HCT116 (cell line): Measurements from ENCODE around the gene SPRED3. TPM values are rescaled to one million over a fixed set of nuclear protein-coding genes. Genes with fewer than 3 reads are reported as not detected.

Experiments used
- ATAC-seq: fragments of 200-7000 bp; cut with Tn5 transposase; 2 replicates; pipeline ENCODE4 v1.9.1; 2020; ENCODE audit warnings: mild to moderate bottlenecking, moderate library complexity
- BruUV-seq: library from RNA; stranded (reverse); fragments of 400-500 nt; replicated peaks from 2 replicates; lab custom pipeline; 2021; lab: Mats Ljungman, UMichigan
- CTCF ChIA-PET: fragments of 300-600 bp; sonication (Branson Sonifier 250); formaldehyde crosslinking; loops from one replicate; lab custom pipeline; 2021; ENCODE audit warnings: antibody characterized with exemption; lab: Charles Lee
- POLR2A ChIA-PET: fragments of 300-600, 350-600 bp; sonication (Branson Sonifier 250); formaldehyde crosslinking; loops from one replicate; lab custom pipeline; 2021; ENCODE audit warnings: antibody characterized with exemption; lab: Charles Lee
- RAD21 ChIA-PET, 2 experiments: fragments of 300-600 bp; sonication (Branson Sonifier 250); formaldehyde crosslinking; loops; one replicate each; lab custom pipeline; 2023; ENCODE audit warnings: low total read pairs in 2 of 2; ENCODE audit not compliant: uncharacterized antibody in 2 of 2, unreplicated experiment in 2 of 2, low non-redundant PET in 1 of 2; lab: Charles Lee
- DNase-seq: peaks from one replicate; pipeline ENCODE4 v3.0.0-alpha.2; 2010; ENCODE audit warnings: low read depth, low spot score
- H2AFZ ChIP-seq: fragments of 200-600 bp; shearing (Covaris generic), sonication (generic); 2 replicates; pipeline ENCODE4 v1.6.1; 2017; ENCODE audit warnings: low read depth, mixed run types, mixed read lengths, antibody characterized with exemption, low read length; ENCODE audit not compliant: poor library complexity, severe bottlenecking
- H3K27ac ChIP-seq: 2 replicates; pipeline ENCODE4 v1.5.1; 2012; ENCODE audit warnings: low read depth, low read length
- H3K27me3 ChIP-seq: fragments of 200-600 bp; sonication (generic); 2 replicates; pipeline ENCODE4 v1.6.1; 2016; ENCODE audit warnings: mixed run types, low read length, mixed read lengths; ENCODE audit not compliant: insufficient read depth
- H3K36me3 ChIP-seq, 2 experiments: fragments of 200-500 bp in 1 of 2; fragments of 200-600 bp in 1 of 2; sonication (Bioruptor generic) in 1 of 2; sonication (generic) in 1 of 2; 2 replicates each; pipeline versions ENCODE4 v1.5.1 to v1.6.1; 2014 to 2016; ENCODE audit warnings: low read length in 2 of 2, inconsistent platforms in 1 of 2, mixed read lengths in 1 of 2, mixed run types in 1 of 2; ENCODE audit not compliant: insufficient read depth in 2 of 2, control insufficient read depth in 1 of 2
- H3K4me1 ChIP-seq, 2 experiments: fragments of 200-600 bp in 1 of 2; sonication (generic) in 1 of 2; 2 replicates each; pipeline versions ENCODE4 v1.5.1 to v1.6.1; 2012 to 2017; ENCODE audit warnings: low read length in 2 of 2, inconsistent platforms in 1 of 2, mild to moderate bottlenecking in 1 of 2, mixed read lengths in 1 of 2, mixed run types in 1 of 2, moderate library complexity in 1 of 2; ENCODE audit not compliant: insufficient read depth in 2 of 2, control insufficient read depth in 1 of 2
- H3K4me2 ChIP-seq: fragments of 200-600 bp; sonication (generic); 2 replicates; pipeline ENCODE4 v1.6.1; 2017; ENCODE audit warnings: mixed run types, low read length, mixed read lengths
- H3K4me3 ChIP-seq, 2 experiments: fragments of 200-600 bp in 1 of 2; sonication (generic) in 1 of 2; replicated peaks in 1 of 2; 2 replicates each; pipeline ENCODE4 v1.5.1; 2011 to 2016; ENCODE audit warnings: low read length in 2 of 2, control low read depth in 1 of 2, low read depth in 1 of 2, mild to moderate bottlenecking in 1 of 2, mixed read lengths in 1 of 2, mixed run types in 1 of 2
- H3K79me2 ChIP-seq: fragments of 200-600 bp; sonication (generic); 2 replicates; pipeline ENCODE4 v1.6.1; 2017; ENCODE audit warnings: mild to moderate bottlenecking, mixed run types, low read length, moderate library complexity, mixed read lengths; ENCODE audit not compliant: insufficient read depth
- H3K9ac ChIP-seq: fragments of 200-600 bp; sonication (generic); 2 replicates; pipeline ENCODE4 v1.6.1; 2016; ENCODE audit warnings: low read length, mixed read lengths
- H3K9me2 ChIP-seq: fragments of 200-600 bp; sonication (generic), shearing (Covaris generic); 2 replicates; pipeline ENCODE4 v1.6.1; 2017; ENCODE audit warnings: mixed run types, mild to moderate bottlenecking, moderate library complexity; ENCODE audit not compliant: insufficient read depth
- H3K9me3 ChIP-seq, 2 experiments: fragments of 200-500 bp in 1 of 2; fragments of 200-600 bp in 1 of 2; sonication (Bioruptor generic) in 1 of 2; sonication (generic) in 1 of 2; 2 replicates each; pipeline ENCODE4 v1.6.1; 2014 to 2017; ENCODE audit warnings: low read length in 2 of 2, mixed read lengths in 2 of 2, inconsistent platforms in 1 of 2, low read depth in 1 of 2, mild to moderate bottlenecking in 1 of 2, mixed run types in 1 of 2, moderate library complexity in 1 of 2; ENCODE audit not compliant: control insufficient read depth in 1 of 2, insufficient read depth in 1 of 2
- H4K20me1 ChIP-seq: fragments of 200-600 bp; sonication (generic), shearing (Covaris generic); 2 replicates; pipeline ENCODE4 v1.6.1; 2017; ENCODE audit warnings: mixed run types, mild to moderate bottlenecking, moderate library complexity; ENCODE audit not compliant: insufficient read depth
- ATF3 ChIP-seq: IDR thresholded peaks from 2 replicates; pipeline ENCODE4 v1.6.1; 2012
- CEBPB ChIP-seq: IDR thresholded peaks from 2 replicates; pipeline ENCODE4 v1.6.1; 2012; ENCODE audit warnings: low read depth
- CTCF ChIP-seq, 3 experiments: fragments of 200-600 bp in 1 of 3; sonication (generic) in 1 of 3; IDR thresholded peaks in 2 of 3; conservative IDR thresholded peaks in 1 of 3; 2 replicates each; pipeline ENCODE4 v1.5.1; 2012 to 2017; ENCODE audit warnings: low read depth in 2 of 3, low read length in 2 of 3, antibody characterized with exemption in 1 of 3, borderline replicate concordance in 1 of 3, control low read depth in 1 of 3, mild to moderate bottlenecking in 1 of 3, mixed read lengths in 1 of 3, mixed run types in 1 of 3, moderate library complexity in 1 of 3; ENCODE audit not compliant: insufficient read depth in 1 of 3
- EGR1 ChIP-seq: IDR thresholded peaks from 2 replicates; pipeline ENCODE4 v1.6.1; 2012; ENCODE audit warnings: low read depth
- EZH2 ChIP-seq: fragments of 200-600 bp; sonication (generic); IDR thresholded peaks from 2 replicates; pipeline ENCODE4 v1.6.1; 2017; ENCODE audit warnings: antibody characterized with exemption, mixed run types
- MAX ChIP-seq: IDR thresholded peaks from 2 replicates; pipeline ENCODE4 v1.6.1; 2012
- POLR2A ChIP-seq: IDR thresholded peaks from 2 replicates; pipeline ENCODE4 v1.7.0; 2011; ENCODE audit warnings: borderline replicate concordance; ENCODE audit not compliant: insufficient read depth, insufficient read length; ENCODE audit errors: extremely low read depth
- POLR2AphosphoS5 ChIP-seq: IDR thresholded peaks from 2 replicates; pipeline ENCODE4 v1.6.1; 2011; ENCODE audit warnings: mild to moderate bottlenecking, low read depth, low read length, moderate library complexity
- REST ChIP-seq: IDR thresholded peaks from 2 replicates; pipeline ENCODE4 v1.6.1; 2012; ENCODE audit warnings: low read depth
- SIN3A ChIP-seq: IDR thresholded peaks from 2 replicates; pipeline ENCODE4 v1.6.1; 2012; ENCODE audit warnings: low read depth
- SP1 ChIP-seq: IDR thresholded peaks from 2 replicates; pipeline ENCODE4 v1.6.1; 2012; ENCODE audit warnings: low read depth
- TCF7L2 ChIP-seq: IDR thresholded peaks from 2 replicates; pipeline ENCODE4 v1.7.0; 2011; ENCODE audit warnings: borderline replicate concordance, inconsistent platforms; ENCODE audit not compliant: insufficient read depth, insufficient read length; ENCODE audit errors: extremely low read depth
- YY1 ChIP-seq: IDR thresholded peaks from 2 replicates; pipeline ENCODE4 v1.6.1; 2011; ENCODE audit warnings: low read length, low read depth, moderate library complexity, mild to moderate bottlenecking; ENCODE audit not compliant: insufficient replicate concordance; ENCODE audit errors: extremely low read depth
- ZFX ChIP-seq: fragments of 450-650 bp; IDR thresholded peaks from 2 replicates; pipeline ENCODE4 v1.6.1; 2017
- intact Hi-C: fragments of 100-400 bp; cut with micrococcal nuclease; formaldehyde crosslinking; loops from 2 replicates; pipeline ENCODE4 v1.10.0; 2022
- total RNA-seq: library from RNA; stranded (reverse); gene quantifications from one replicate; pipeline ENCODE4 v1.2.1, GENCODE V29; 2021; ENCODE audit not compliant: unreplicated experiment

The SPRED3 gene
- total RNA-seq, 1 experiment from 2014 or later, result 3.4 TPM

GRCh38 chr19:38399081-38399480 is 10.6 kb downstream of the SPRED3 start:
- H3K27ac ChIP-seq, result no peak overlapping the region
- H4K20me1 ChIP-seq, result no peaks in the 10 kb centered on the region
- no peak for ATAC-seq
- intact Hi-C loops, result no loop called here
- DNase-seq, result no peak
- H3K9me2 ChIP-seq, result no peaks in the 10 kb centered on the region
- no peak for TF ChIP-seq EGR1
- TF ChIP-seq ZFX, result no peak
- no peak for TF ChIP-seq POLR2AphosphoS5
- TF ChIP-seq YY1, result no peak
- no peak for TF ChIP-seq SP1
- TF ChIP-seq ATF3, result no peak
- TF ChIP-seq POLR2A, result no peak
- TF ChIP-seq CTCF (IDR thresholded peaks at IDR 0.05 in 2 of 3, conservative IDR thresholded peaks at IDR 0.05 in 1 of 3; ENCODE audit: borderline replicate concordance in 1 of 3, insufficient read depth in 1 of 3, low read depth in 2 of 3, low read length in 2 of 3), result no peak
- TF ChIP-seq CEBPB, result no peak
- TF ChIP-seq SIN3A, result no peak
- no peak for TF ChIP-seq TCF7L2
- TF ChIP-seq REST, result no peak
- no peak for TF ChIP-seq MAX
- no peak for TF ChIP-seq EZH2
- H3K36me3 ChIP-seq, result no peaks in the 10 kb centered on the region; a peak in 1 of 4 replicates
- H3K4me2 ChIP-seq, result no peak overlapping the region
- no peak overlapping the region for H2AFZ ChIP-seq
- H3K9me3 ChIP-seq, result no peaks in the 10 kb centered on the region
- H3K4me1 ChIP-seq, result peaks cover 4 to 14% of the 10 kb centered on the region in 2 experiments; a peak in 3 of 4 replicates
- ChIA-PET RAD21 (interaction anchor here (0.6 to 0.7 kb wide), 2 partner anchors 36 to 488 kb away, joined by 3 read pairs; no protein-coding TSS in a partner anchor), POLR2A (interaction anchor here (1.4 kb wide), 1 partner anchor 11 kb away, joined by 5 read pairs; the partner anchor contains the start of gene GGN), CTCF (no interaction called here)
- no TSS peak for BruUV-seq
- peaks cover 7% of the 10 kb centered on the region; the same call in 1 of the 2 replicates for H3K79me2 ChIP-seq
- H3K9ac ChIP-seq, result no peak overlapping the region
- H3K27me3 ChIP-seq, result no peaks in the 10 kb centered on the region
- H3K4me3 ChIP-seq, result no peak overlapping the region
